ENCODE results near the gene VANGL1.
"Not testable (repeated sequence)": the region's sequence is repeated elsewhere in the genome, so short reads cannot be mapped to it uniquely, and the experiment has no call there.

The VANGL1 gene

DNA sequence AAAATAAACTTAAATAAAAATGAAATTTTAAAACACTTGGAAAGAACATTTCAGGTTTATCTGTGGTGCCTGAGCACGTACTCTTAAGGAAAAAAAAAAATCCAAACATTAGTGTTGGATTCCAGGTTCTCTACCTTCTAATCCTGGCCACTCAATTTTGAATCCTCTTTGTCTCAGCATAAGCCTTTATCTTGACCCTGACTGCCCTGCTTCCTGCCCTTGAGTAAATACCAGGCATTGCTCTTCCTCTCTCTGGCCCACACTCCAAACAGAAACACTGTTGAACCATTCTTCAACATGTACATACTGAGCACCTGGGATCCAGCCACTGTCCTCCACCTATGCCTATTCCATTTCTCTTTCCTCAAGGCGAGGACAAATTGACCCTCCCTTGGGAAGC lies 11.4 kb upstream of the VANGL1 start:
- TF ChIP-seq, protein P1, sequence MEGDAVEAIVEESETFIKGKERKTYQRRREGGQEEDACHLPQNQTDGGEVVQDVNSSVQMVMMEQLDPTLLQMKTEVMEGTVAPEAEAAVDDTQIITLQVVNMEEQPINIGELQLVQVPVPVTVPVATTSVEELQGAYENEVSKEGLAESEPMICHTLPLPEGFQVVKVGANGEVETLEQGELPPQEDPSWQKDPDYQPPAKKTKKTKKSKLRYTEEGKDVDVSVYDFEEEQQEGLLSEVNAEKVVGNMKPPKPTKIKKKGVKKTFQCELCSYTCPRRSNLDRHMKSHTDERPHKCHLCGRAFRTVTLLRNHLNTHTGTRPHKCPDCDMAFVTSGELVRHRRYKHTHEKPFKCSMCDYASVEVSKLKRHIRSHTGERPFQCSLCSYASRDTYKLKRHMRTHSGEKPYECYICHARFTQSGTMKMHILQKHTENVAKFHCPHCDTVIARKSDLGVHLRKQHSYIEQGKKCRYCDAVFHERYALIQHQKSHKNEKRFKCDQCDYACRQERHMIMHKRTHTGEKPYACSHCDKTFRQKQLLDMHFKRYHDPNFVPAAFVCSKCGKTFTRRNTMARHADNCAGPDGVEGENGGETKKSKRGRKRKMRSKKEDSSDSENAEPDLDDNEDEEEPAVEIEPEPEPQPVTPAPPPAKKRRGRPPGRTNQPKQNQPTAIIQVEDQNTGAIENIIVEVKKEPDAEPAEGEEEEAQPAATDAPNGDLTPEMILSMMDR (IDR thresholded peaks at IDR 0.05; ENCODE audit: insufficient read depth, low read depth, low read length, missing control alignments) = no peak
- DNase-seq (ENCODE audit: low read depth) = no peak
- H3K4me3 ChIP-seq (ENCODE audit: low read depth, low read length) = no peak overlapping the region

DNA sequence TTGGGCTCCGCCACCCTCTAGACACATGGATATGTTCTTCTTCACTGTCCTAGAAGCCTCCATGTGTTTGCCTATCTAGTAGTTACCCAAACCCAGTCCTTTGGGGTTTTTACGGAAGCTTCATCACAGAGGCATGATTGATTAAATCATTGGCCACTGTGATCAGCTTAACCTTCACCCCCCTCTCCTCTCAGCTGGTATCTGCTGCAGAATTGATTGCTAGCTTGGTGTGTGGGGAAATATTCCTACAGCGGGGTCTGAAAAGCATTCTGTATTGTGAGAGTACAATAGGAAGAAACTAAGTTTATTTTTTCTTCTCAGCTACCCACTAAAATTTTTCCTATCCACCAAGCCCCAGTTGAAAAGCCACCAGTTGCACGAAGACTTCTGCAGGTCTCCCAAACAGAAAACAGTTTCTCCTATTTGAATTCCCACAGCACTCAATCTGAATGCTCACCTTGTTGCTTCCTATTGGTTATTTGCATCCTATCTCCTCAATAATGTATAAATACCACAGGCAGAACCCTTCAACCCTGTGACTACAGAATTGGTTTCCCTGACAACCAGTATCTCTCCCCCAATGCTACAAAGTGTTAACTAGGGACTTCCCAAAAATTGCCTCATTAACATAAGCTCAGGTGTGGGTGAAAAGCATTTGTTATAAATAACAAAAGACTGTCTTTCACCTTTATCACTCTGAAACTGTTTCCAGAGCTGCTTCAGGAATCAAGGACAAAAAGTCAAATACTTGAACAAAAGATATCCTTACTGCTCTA lies 9.3 kb upstream of the VANGL1 start:
- TF ChIP-seq, protein P1 (IDR thresholded peaks at IDR 0.05; ENCODE audit: insufficient read depth, low read depth, low read length, missing control alignments) = no peak
- H3K4me3 ChIP-seq (ENCODE audit: low read depth, low read length) = no peak overlapping the region
- no peak for DNase-seq (ENCODE audit: low read depth)

DNA sequence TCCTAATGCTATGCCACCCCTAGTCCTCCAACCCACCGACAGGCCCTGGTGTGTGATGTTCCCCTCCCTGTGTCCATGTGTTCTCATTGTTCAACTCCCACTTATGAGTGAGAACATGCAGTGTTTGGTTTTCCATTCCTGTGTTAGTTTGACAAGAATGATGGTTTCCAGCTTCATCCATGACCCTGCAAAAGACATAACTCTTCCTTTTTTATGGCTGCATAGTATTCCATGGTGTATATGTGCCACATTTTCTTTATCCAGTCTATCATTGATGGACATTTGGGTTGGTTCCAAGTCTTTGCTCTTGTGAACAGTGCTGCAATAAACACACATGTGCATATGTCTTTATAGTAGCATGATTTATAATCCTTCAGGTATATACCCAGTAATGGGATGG lies 8.2 kb upstream of the VANGL1 start:
- DNase-seq (ENCODE audit: low read depth); H3K4me3 ChIP-seq (ENCODE audit: low read depth, low read length): not testable (repeated sequence)

DNA sequence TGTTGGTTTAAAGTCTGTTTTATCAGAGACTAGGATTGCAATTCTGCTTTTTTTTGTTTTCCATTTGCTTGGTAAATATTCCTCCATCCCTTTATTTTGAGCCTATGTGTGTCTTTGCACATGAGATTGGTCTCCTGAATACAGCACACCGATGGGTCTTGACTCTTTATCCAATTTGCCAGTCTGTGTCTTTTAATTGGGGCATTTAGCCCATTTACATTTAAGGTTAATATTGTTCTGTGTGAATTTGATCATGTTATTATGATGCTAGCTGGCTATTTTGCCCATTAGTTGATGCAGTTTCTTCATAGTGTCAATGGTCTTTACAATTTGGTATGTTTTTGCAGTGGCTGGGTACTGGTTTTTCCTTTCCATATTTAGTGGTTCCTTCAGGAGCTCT lies 4.5 kb upstream of the VANGL1 start:
- DNase-seq (ENCODE audit: low read depth); H3K4me3 ChIP-seq (ENCODE audit: low read depth, low read length): not testable (repeated sequence)

DNA sequence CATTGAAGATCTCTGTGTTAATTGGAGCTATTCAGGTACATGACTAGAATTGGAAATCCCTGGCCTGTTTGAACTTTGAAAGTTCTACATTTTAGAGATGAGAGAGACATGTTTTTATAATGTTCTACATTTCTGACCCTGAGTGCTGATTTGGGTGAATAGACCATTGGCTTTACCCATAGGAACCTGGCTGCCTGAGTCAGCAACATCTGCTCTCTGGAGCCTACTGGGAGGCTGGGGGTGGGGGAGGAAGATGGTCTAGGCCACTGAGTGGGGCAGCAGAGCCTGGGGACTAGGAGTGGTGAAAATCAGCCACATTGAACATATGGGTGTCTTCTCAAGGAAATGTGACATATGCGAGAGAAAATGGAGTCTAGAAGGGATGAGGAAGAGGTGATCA lies 1.4 kb upstream of the VANGL1 start:
- H3K4me3 ChIP-seq (ENCODE audit: low read depth, low read length) = no peak overlapping the region
- no peak for DNase-seq (ENCODE audit: low read depth)
- TF ChIP-seq, protein P1 (IDR thresholded peaks at IDR 0.05; ENCODE audit: insufficient read depth, low read depth, low read length, missing control alignments) = no peak

DNA sequence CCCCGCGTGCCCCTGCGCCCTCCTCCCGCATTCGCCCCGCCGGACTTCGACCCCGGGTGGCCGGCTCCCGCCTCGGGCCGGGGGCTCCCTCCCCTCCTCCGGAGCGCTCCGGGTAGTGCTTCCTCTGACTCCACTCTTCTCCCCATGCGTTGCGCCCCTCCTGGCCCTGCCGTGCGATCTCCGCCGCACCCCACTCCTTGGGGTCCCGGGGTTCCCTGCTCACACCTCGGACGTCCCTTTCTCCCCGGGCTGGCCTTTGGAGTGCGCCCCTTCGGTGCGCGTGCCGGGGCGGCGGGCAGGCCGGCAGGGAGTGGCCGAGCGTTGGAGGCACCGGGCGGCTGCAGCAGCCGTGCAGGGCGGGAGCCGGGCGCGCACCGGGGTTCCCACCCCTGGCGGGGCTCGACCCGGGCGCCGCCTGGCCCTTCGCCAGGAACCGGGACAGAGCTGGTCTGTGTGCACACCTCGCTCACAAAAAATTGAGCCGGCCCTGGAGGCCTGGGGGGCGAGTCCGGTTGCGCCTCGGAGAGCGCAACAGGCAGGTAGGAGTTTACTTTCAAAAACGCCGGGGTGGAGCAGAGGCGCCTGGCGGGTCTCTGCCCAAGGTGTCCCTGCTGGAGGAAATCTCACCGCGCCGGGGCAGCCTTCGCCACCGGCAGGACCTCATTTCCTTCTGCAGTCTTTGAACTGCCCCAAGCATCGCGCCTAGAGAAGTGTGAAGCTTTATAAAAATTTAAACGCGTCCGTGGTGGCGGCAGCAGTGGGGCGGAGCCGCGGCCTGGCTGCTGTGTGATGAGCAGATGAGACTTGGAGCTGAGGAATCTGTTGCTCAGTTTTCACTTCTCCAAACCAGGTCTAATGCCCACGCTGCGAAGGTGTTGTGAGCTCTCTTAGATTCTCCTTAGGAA lies 650 bp downstream of the VANGL1 start:
- peak overlapping the region; percentile 93 for H3K4me3 ChIP-seq (ENCODE audit: low read depth, low read length)
- TF ChIP-seq, protein P1 (IDR thresholded peaks at IDR 0.05; ENCODE audit: insufficient read depth, low read depth, low read length, missing control alignments) = no peak
- DNase-seq (ENCODE audit: low read depth) = peak; percentile 83

DNA sequence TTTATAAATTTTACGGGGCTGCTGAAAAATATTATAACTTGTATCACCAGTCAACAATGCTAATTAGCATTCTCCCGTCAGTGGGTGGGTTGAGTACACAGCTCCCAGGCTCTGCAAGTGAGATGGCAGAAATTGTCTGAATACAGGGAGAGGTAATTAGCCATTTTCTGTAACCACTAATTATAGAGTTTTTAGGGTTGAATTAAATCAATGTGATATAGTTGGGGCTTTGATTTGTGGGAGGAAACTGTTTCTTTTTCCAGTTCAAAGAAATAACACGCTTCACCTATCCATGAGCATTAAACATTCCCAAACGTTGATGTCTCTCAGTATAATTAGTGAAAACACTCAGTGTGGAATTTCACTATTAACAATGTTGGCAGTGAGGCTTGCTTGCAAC lies 1.5 kb downstream of the VANGL1 start:
- H3K4me3 ChIP-seq (ENCODE audit: low read depth, low read length) = peak overlapping the region; percentile 93
- TF ChIP-seq, protein P1 (IDR thresholded peaks at IDR 0.05; ENCODE audit: insufficient read depth, low read depth, low read length, missing control alignments) = no peak
- no peak for DNase-seq (ENCODE audit: low read depth)

Measured in GM12865 (cell line).